Measurements from ENCODE around the gene RASAL2.

Gene RASAL2

DNA sequence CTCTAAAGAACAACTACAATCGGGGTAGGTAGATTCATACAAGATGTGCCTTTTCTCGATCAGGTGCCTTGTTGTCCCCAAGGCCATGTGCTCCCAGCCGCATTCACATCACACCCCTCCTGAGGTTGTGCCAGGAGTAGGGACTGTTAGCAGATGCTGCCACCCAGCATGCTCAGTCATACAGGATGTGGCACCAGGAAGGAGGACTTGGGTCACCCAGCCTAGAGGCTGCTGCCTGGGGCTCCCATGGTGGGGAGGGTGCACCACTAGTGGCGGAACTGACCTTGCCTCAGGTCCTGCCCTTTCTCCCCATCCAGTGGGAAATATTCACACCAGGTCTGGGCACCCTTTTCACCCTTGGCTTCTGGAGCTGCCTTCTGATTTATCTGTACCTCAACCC lies 427.3 kb downstream of the RASAL2 start:
- Histone ChIP-seq H3K27me3 (ENCODE audit: insufficient read depth, low read length, poor library complexity, severe bottlenecking) (no peaks in the 10 kb centered on the region), H3K4me2 (ENCODE audit: low read depth, low read length, poor library complexity, severe bottlenecking) (no peak overlapping the region), H3K79me2 (ENCODE audit: insufficient read depth, low read length) (no peaks in the 10 kb centered on the region), H2AFZ (ENCODE audit: low read length) (no peak overlapping the region), H3K36me3 (ENCODE audit: insufficient read depth, low read length) (no peaks in the 10 kb centered on the region), H3K4me3 (ENCODE audit: low read length, poor library complexity, severe bottlenecking) (no peak overlapping the region), H3K9me3 (ENCODE audit: insufficient read depth, low read depth, low read length) (no peaks in the 10 kb centered on the region), H4K20me1 (ENCODE audit: insufficient read depth, low read length, poor library complexity, severe bottlenecking) (no peaks in the 10 kb centered on the region), H3K4me1 (ENCODE audit: insufficient read depth, low read length, poor library complexity, severe bottlenecking) (no peaks in the 10 kb centered on the region), H3F3A (ENCODE audit: low read depth) (no peaks in the 10 kb centered on the region), H3K9me2 (replicated peaks; ENCODE audit: low read depth, low read length) (no peaks in the 10 kb centered on the region), H3K9ac (ENCODE audit: low read depth, low read length, poor library complexity, severe bottlenecking) (no peak overlapping the region)
- TF ChIP-seq EZH2phosphoT487 (IDR thresholded peaks at IDR 0.05; ENCODE audit: borderline replicate concordance) (no peak), CTCF (conservative IDR thresholded peaks at IDR 0.05; ENCODE audit: low read length) (no peak)

DNA sequence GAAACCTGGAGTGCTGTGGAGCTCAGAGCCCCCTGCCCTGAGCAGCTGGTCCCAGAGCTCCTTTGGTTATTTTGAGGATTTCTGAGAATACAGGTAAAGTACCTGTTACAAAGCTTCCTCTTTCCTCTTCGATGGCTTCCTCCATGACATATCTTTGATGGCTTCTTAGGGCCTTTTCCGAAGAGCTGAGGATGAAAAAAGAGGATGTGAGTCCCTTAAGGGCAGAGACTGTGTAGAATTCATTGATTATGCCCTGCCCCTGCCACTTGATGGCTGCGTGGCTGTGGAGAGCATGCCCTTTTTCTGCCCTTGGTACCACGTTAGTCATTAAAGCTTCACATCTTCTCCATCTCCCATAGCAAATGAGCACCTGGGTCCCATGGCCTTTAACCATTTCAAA lies 433.2 kb downstream of the RASAL2 start:
- H3K9ac ChIP-seq (ENCODE audit: low read depth, low read length, poor library complexity, severe bottlenecking), result no peak overlapping the region
- no peaks in the 10 kb centered on the region for H3K36me3 ChIP-seq (ENCODE audit: insufficient read depth, low read length)
- H3K27me3 ChIP-seq (ENCODE audit: insufficient read depth, low read length, poor library complexity, severe bottlenecking), result no peaks in the 10 kb centered on the region
- TF ChIP-seq EZH2phosphoT487 (IDR thresholded peaks at IDR 0.05; ENCODE audit: borderline replicate concordance) (no peak), CTCF (conservative IDR thresholded peaks at IDR 0.05; ENCODE audit: low read length) (no peak)
- no peaks in the 10 kb centered on the region for H3K9me3 ChIP-seq (ENCODE audit: insufficient read depth, low read depth, low read length)
- H3K79me2 ChIP-seq (ENCODE audit: insufficient read depth, low read length), result no peaks in the 10 kb centered on the region
- H3K4me1 ChIP-seq (ENCODE audit: insufficient read depth, low read length, poor library complexity, severe bottlenecking), result no peaks in the 10 kb centered on the region
- H3K9me2 ChIP-seq (replicated peaks; ENCODE audit: low read depth, low read length), result no peaks in the 10 kb centered on the region
- no peak overlapping the region for H3K4me3 ChIP-seq (ENCODE audit: low read length, poor library complexity, severe bottlenecking)
- H2AFZ ChIP-seq (ENCODE audit: low read length), result no peak overlapping the region
- H3F3A ChIP-seq (ENCODE audit: low read depth), result no peaks in the 10 kb centered on the region
- H4K20me1 ChIP-seq (ENCODE audit: insufficient read depth, low read length, poor library complexity, severe bottlenecking), result no peaks in the 10 kb centered on the region
- H3K4me2 ChIP-seq (ENCODE audit: low read depth, low read length, poor library complexity, severe bottlenecking), result no peak overlapping the region

DNA sequence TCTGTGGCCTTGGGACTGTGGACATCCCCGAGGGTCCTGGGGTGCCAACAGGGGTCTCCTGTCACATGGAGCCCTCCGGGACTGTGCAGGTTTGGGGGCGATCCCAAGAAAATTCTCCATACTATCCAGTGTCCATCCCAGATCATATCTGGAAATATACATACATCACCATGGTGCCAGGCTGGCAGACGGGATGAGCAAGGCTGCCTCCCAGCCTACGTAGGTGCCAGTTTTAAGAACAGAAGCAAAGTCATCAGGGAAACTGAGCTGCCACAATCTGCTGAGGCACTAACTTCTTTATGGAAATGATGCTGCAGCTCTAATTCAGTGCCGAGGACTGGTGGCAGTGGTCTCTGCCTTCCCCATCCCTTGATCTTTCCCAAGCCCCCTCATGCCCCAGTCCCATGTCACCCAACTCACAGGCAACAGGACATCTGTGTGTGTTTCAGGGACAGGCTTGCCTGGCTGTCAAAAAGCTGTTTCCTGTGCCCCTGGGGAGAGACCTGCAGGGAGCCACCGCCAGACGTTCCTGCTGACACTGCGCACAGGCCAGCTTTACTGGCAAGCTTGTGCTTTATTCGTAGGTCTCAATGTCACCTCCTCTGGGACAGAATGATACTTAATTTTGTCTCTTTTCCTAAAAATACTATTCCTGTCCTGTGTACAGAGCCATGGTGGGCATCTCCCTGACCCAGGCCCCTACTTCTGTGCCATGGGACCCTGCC lies 434.5 kb downstream of the RASAL2 start:
- no peak overlapping the region for H3K4me3 ChIP-seq (ENCODE audit: low read length, poor library complexity, severe bottlenecking)
- H3K4me1 ChIP-seq (ENCODE audit: insufficient read depth, low read length, poor library complexity, severe bottlenecking), result no peaks in the 10 kb centered on the region
- no peaks in the 10 kb centered on the region for H3K9me3 ChIP-seq (ENCODE audit: insufficient read depth, low read depth, low read length)
- no peaks in the 10 kb centered on the region for H3K79me2 ChIP-seq (ENCODE audit: insufficient read depth, low read length)
- H4K20me1 ChIP-seq (ENCODE audit: insufficient read depth, low read length, poor library complexity, severe bottlenecking), result no peaks in the 10 kb centered on the region
- H3K36me3 ChIP-seq (ENCODE audit: insufficient read depth, low read length), result no peaks in the 10 kb centered on the region
- no peaks in the 10 kb centered on the region for H3K9me2 ChIP-seq (replicated peaks; ENCODE audit: low read depth, low read length)
- H3K4me2 ChIP-seq (ENCODE audit: low read depth, low read length, poor library complexity, severe bottlenecking), result no peak overlapping the region
- no peaks in the 10 kb centered on the region for H3F3A ChIP-seq (ENCODE audit: low read depth)
- TF ChIP-seq CTCF (conservative IDR thresholded peaks at IDR 0.05; ENCODE audit: low read length) (no peak), EZH2phosphoT487 (IDR thresholded peaks at IDR 0.05; ENCODE audit: borderline replicate concordance) (no peak)
- H3K27me3 ChIP-seq (ENCODE audit: insufficient read depth, low read length, poor library complexity, severe bottlenecking), result no peaks in the 10 kb centered on the region
- no peak overlapping the region for H2AFZ ChIP-seq (ENCODE audit: low read length)
- no peak overlapping the region for H3K9ac ChIP-seq (ENCODE audit: low read depth, low read length, poor library complexity, severe bottlenecking)

Data from Loucy (cell line).